Retina (tissue), 1 donor: Measurements from ENCODE around the gene CCND3.
"Not testable (repeated sequence)": the region's sequence is repeated elsewhere in the genome, so short reads cannot be mapped to it uniquely, and the experiment has no call there.

Experiments used
- DNase-seq: peaks from one replicate; pipeline ENCODE4 v3.0.0-alpha.2; 2016

Gene CCND3

GRCh38 chr6:41947581-41948220 is 6.1 kb upstream of the CCND3 start:
- no peak for DNase-seq

GRCh38 chr6:41943456-41943855 is 1.8 kb upstream of the CCND3 start:
- DNase-seq = no peak

GRCh38 chr6:41942882-41943281 is 1.3 kb upstream of the CCND3 start:
- not testable (repeated sequence) for DNase-seq

GRCh38 chr6:41942067-41942851 is 651 bp upstream of the CCND3 start:
- no peak for DNase-seq

GRCh38 chr6:41940759-41941279 is 789 bp downstream of the CCND3 start:
- no peak for DNase-seq

- peak; percentile 37 for DNase-seq
Observed at GRCh38 chr6:41939848-41940758, 1.5 kb downstream of the CCND3 start.

- DNase-seq = peak; percentile 34
Observed at GRCh38 chr6:41939176-41939847, 2.3 kb downstream of the CCND3 start.

- peak; percentile 3 for DNase-seq
Observed at GRCh38 chr6:41938590-41939175, 2.9 kb downstream of the CCND3 start.

GRCh38 chr6:41937861-41938574 is 3.6 kb downstream of the CCND3 start:
- DNase-seq = no peak

GRCh38 chr6:41937472-41937860 is 4.1 kb downstream of the CCND3 start:
- DNase-seq = peak; percentile 1

- peak; percentile 71 for DNase-seq
Observed at GRCh38 chr6:41936073-41936837, 5.4 kb downstream of the CCND3 start.

GRCh38 chr6:41935685-41936072 is 5.9 kb downstream of the CCND3 start:
- DNase-seq = peak; percentile 2

GRCh38 chr6:41935193-41935574 is 6.4 kb downstream of the CCND3 start:
- DNase-seq = no peak

GRCh38 chr6:41934278-41935192 is 7.1 kb downstream of the CCND3 start:
- DNase-seq = no peak

- no peak for DNase-seq
Observed at GRCh38 chr6:41932378-41932777, 9.2 kb downstream of the CCND3 start.

- no peak for DNase-seq
Observed at GRCh38 chr6:41931792-41932191, 9.8 kb downstream of the CCND3 start.

- DNase-seq = no peak
Observed at GRCh38 chr6:41929924-41930323, 11.7 kb downstream of the CCND3 start.

- no peak for DNase-seq
Observed at GRCh38 chr6:41927253-41927652, 14.4 kb downstream of the CCND3 start.

- DNase-seq = no peak
Observed at GRCh38 chr6:41922154-41922553, 19.5 kb downstream of the CCND3 start.

- DNase-seq = no peak
Observed at GRCh38 chr6:41921712-41921998, 20.0 kb downstream of the CCND3 start.
